HG03457 (cell line): Measurements from ENCODE around the gene CAMK2G.

Experiments used
- ATAC-seq: cut with Tn5 transposase; IDR thresholded peaks from one replicate; pipeline ENCODE4 v1.9.1; 2021; ENCODE audit warnings: moderate number of reproducible peaks; ENCODE audit not compliant: unreplicated experiment

The CAMK2G gene

DNA sequence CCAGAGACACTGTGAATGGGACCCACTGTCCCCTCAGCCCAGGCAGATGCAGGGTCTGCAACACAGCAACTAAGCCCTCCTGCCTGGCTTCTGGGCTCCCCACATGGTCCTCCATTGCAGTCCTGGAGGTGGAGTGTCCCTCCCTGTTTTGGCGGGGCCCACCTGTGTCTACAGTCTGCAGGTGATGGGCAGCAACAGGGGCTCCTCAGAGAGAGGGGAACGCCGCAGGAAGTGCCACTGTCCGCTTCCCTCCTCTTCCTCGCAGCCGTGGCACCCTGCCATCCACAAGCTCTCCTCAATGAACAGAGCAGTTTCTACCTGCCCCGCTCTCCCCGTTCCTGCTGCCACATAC lies 9.3 kb downstream of the CAMK2G start:
- ATAC-seq, result no peak

DNA sequence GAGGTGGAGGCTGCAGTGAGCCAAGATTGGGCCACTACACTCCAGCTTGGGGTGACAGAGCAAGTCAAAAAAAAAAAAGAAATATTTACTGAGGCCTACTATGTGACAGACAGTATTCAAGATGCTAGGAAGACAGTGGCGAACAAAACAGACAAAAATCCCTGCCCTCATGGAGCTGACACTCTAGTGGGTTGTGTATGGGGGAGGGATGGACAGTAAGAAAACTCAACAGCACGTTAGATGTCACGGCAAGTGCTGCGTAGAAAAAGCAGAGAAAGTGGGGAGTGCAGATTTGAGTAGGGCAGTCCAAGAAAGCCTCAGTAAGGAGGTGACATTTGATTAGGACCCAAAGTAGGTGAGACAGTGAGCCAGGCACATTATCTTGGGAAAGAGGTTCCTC lies 10.1 kb downstream of the CAMK2G start:
- no peak for ATAC-seq

DNA sequence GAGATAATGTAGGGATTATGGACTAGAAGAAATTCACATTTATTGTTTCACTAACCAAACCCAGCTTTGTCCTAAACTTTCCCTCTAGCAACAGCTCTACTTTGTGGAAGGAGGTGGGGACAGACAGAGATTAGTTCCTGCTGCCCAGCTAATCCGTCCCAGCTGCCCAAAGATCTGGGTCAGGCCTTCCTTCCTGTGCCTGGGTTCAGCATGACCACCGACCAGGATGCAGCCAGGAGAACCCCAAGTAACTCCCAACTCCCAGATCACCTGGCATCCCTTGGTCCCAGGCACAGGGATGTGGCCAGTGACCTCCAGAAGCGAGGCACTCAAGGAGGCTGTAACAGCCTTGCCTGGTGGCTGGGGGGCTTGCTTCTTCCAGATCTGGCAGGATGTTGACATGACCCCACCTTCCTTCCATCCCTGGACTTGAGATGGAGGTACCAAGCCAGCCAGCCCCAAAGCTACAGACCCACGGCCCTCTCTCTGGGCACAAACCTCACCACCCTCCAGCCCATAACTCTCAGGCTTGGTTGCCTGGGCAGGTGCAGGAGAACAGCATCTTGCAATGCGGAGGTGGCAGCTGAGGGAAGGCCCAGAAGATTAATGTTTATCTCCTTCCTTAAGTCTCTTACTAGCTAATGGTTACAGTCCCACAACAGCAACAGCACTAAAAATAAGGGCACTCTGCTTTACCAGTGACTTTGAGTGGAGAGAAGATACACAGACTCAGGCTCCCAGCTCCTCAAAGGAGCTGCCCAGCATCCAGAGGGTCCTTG lies 11.1 kb downstream of the CAMK2G start:
- no peak for ATAC-seq

DNA sequence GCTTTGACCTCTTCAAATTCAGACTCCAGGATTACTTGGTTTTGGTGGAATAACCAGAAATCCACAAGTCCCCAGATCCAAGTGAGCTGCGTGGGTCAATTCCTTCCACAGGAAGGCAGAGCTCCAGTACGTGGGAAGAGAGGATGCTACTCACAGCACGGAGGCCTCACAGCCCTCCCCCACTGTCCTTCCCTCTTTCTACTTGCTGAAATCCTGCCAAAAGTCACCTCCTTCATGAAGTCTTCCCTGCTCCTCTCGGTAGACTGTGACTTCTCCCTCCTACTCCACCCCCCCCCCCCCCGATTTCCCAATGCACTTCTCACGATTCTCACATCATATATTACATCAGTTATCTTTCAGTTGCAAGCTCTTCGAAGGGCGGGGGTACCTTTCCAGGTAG lies 12.3 kb downstream of the CAMK2G start:
- no peak for ATAC-seq

GRCh38 chr10:73859784-73860491 lies 14.4 kb downstream of the CAMK2G start:
- ATAC-seq, result no peak

GRCh38 chr10:73859428-73859783 lies 14.9 kb downstream of the CAMK2G start:
- no peak for ATAC-seq

GRCh38 chr10:73858750-73859427 lies 15.5 kb downstream of the CAMK2G start:
- ATAC-seq, result no peak

GRCh38 chr10:73858013-73858708 lies 16.2 kb downstream of the CAMK2G start:
- no peak for ATAC-seq

- no peak for ATAC-seq
Measured at GRCh38 chr10:73857446-73857845, 16.9 kb downstream of the CAMK2G start.

GRCh38 chr10:73856261-73856660 lies 18.1 kb downstream of the CAMK2G start:
- no peak for ATAC-seq

GRCh38 chr10:73855413-73855812 lies 18.9 kb downstream of the CAMK2G start:
- ATAC-seq, result no peak

DNA sequence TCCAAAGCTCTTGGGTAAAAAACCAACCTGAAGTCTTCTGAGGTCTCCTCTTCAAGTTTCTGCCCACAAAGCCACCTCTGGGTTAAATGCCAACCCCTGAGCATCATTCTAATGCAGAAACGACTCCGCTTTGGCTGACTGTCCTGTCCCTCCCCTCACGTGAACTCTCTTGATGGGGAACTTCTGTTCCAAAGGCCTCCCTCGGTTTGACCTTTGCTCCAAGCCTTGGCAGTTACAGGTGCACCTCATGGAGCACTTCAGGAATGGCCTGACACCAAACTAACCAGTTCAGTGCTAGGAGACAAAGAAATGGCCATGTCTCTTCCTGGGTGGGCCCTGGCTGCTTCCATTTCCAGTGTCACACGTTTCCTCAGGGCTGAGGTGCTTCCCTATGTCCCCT lies 20.0 kb downstream of the CAMK2G start:
- no peak for ATAC-seq

GRCh38 chr10:73853196-73853595 lies 21.2 kb downstream of the CAMK2G start:
- ATAC-seq, result no peak

- ATAC-seq, result no peak
Measured at GRCh38 chr10:73850863-73851461, 23.4 kb downstream of the CAMK2G start.

- no peak for ATAC-seq
Measured at GRCh38 chr10:73850211-73850610, 24.1 kb downstream of the CAMK2G start.

DNA sequence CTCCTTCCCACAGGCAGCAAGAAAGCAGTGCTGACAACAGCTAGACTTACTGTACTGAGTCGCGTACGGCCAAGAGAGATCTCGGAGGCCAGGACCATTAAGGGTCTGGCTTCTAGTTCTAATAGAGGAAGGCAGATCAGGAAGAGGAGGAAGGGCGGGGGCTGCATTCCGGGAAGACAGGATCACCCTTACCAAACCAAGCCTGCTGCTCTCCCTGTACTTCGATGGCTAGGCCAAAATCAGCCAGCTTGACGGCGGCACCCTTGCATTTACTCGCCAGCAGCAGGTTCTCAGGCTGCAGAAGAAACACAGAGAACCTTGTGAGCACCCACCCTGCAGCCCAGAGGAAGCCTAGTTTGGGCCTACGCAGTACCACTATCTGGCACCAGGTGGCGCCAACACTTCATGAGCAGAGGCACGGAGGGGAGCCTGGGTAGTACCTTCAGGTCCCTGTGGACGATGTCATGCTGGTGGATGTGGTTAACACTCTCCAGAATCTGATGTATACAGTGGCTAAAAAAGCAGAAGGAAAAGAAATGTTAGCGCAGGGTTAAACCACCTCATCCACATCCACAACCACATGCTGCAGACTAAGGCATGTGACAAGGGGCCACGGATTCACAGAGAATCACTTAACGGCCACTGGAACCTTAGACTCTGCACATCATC lies 25.4 kb downstream of the CAMK2G start:
- ATAC-seq, result peak; percentile 94

- ATAC-seq, result no peak
Measured at GRCh38 chr10:73847031-73847430, 27.3 kb downstream of the CAMK2G start.

GRCh38 chr10:73843261-73843660 lies 31.1 kb downstream of the CAMK2G start:
- no peak for ATAC-seq

DNA sequence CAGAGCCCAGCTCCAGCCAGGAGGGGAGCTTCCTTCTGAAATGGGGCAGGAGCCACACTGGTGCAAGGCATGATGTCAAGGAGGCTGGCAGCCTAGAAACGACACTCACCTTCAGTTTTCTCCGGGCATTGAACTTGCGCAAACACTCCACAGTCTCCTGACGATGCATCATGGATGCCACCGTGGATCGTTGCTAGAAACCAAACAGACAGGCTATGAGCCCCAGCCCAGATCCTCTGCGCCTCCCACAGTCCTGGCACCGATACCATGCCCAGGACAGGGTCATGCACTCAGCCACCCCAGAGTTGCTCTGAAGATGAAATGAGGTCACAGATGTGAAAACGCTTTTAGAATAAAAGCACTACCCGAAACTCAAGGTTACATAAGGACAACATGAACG lies 32.0 kb downstream of the CAMK2G start:
- no peak for ATAC-seq

DNA sequence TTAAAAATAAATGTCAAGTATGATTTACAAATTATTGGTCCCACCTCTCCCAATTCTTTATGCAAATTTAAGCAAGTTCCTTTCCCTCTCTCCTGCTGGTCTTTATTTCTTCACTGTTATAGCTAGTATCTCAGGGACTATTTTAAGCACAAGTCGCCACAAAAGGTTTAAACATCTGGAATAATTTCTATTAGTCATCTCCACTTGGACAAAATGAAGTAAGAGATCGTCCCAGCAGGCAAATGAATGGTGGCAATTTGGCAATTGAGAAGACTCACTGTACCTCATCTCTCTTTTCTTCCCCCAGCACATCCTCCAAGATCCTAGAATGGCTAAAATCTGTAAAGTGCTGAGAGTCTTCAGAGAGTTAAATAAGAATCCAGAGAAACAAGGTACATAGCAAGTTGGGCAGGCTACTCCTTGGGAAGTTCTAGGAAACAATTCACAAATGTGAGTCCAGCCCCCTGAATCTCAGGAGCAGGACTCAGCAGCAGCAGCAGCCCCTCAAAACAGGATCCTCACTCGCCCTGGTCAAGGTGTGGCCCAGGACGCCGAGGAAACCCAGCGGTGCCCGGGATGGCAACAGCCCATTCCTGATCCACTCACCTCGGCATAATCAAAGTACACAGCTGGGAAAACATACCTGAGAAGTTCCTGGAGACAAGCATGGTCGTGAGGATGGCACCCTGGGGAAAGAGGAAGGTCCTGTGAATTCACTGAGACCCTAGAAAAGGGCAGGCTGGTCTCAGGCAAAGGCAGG lies 32.6 kb downstream of the CAMK2G start:
- ATAC-seq, result no peak
